Measurements from ENCODE around the gene KCNH1. TPM values are rescaled to one million over a fixed set of nuclear protein-coding genes. Genes with fewer than 3 reads are reported as not detected.

The KCNH1 gene
- total RNA-seq, 2 donors from 2014 or later, result 0.40 to 0.64 TPM

DNA sequence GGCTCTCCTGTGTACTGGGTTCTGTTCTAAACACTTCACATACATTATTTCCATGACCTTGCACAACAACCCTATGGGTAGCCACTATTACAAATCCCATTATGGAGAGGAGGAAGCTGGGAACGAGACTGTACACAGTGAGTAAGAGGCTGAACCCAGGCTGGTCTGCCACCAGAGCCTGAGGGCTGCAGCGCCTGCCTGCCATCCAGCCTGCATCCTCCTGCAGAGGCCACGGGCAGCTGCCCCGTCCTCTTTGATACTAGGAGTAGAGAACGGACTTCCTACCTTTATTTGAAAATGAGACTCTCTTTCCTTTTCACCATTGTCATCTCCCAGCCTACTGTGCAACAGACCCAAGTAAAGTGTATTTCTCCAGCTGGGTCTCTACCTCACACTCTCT lies 435.3 kb downstream of the KCNH1 start:
- H3K9me3 ChIP-seq, result no peaks in the 10 kb centered on the region
- no peaks in the 10 kb centered on the region for H3K4me1 ChIP-seq
- H3K27me3 ChIP-seq, result no peaks in the 10 kb centered on the region
- intact Hi-C loops (cut with DNase I), result no loop called here
- no peak overlapping the region for H3K9ac ChIP-seq (ENCODE audit: low read depth in 2 of 2, low read length in 2 of 2)
- H3K27ac ChIP-seq, result no peak overlapping the region
- TF ChIP-seq, protein P1, sequence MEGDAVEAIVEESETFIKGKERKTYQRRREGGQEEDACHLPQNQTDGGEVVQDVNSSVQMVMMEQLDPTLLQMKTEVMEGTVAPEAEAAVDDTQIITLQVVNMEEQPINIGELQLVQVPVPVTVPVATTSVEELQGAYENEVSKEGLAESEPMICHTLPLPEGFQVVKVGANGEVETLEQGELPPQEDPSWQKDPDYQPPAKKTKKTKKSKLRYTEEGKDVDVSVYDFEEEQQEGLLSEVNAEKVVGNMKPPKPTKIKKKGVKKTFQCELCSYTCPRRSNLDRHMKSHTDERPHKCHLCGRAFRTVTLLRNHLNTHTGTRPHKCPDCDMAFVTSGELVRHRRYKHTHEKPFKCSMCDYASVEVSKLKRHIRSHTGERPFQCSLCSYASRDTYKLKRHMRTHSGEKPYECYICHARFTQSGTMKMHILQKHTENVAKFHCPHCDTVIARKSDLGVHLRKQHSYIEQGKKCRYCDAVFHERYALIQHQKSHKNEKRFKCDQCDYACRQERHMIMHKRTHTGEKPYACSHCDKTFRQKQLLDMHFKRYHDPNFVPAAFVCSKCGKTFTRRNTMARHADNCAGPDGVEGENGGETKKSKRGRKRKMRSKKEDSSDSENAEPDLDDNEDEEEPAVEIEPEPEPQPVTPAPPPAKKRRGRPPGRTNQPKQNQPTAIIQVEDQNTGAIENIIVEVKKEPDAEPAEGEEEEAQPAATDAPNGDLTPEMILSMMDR (IDR thresholded peaks at IDR 0.05), result no peak
- H3K4me3 ChIP-seq, result no peak overlapping the region
- H3K36me3 ChIP-seq, result no peaks in the 10 kb centered on the region
- DNase-seq, result no peak

DNA sequence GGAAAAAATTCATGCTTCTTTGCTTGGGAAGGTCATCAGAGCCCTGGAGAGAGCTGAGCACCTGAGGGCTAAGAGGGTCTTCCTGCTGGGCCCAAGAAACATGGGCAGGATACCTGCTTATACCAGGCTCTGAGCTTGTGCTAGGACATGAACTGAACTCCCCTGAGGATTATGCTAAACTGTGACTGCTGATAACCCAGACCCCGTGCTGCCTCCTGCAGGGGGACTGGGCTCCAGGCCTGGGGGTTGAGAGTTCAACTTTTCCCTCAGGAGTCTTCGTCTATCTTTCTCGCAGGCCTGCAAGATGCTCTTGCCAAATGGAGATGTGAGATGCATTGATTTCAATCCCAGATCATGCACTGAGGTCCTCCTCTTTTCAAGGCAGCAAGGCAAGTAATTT lies 436.8 kb downstream of the KCNH1 start:
- Histone ChIP-seq H3K27me3 (no peaks in the 10 kb centered on the region), H3K9me3 (no peaks in the 10 kb centered on the region), H3K4me3 (no peak overlapping the region), H3K4me1 (no peaks in the 10 kb centered on the region), H3K27ac (no peak overlapping the region), H3K9ac (ENCODE audit: low read depth in 2 of 2, low read length in 2 of 2) (no peak overlapping the region), H3K36me3 (no peaks in the 10 kb centered on the region)
- intact Hi-C loops (cut with DNase I), result no loop called here
- DNase-seq, result no peak
- TF ChIP-seq, protein P1 (IDR thresholded peaks at IDR 0.05), result no peak

DNA sequence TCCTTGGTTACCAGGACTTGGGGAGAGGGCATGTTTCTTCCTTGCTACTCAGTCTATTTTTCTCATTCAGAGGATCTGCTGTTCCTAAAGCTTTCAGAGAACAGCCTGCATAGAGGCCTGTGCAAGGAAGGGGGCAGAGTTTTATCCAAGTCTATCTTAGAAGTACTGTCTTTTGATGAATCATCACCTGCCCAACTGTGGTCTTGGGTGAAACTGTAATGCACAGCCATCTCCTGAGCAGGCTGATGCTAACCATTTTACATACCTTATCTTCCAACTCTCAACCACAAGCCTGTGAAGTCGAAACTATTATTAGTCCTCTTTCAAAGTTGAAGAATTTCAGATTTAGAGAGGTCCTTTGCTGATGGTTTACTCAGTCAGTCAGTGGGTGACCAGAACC lies 437.2 kb downstream of the KCNH1 start:
- TF ChIP-seq, protein P1 (IDR thresholded peaks at IDR 0.05), result no peak
- H3K9me3 ChIP-seq, result no peaks in the 10 kb centered on the region
- DNase-seq, result no peak
- no peaks in the 10 kb centered on the region for H3K27me3 ChIP-seq
- no peak overlapping the region for H3K9ac ChIP-seq (ENCODE audit: low read depth in 2 of 2, low read length in 2 of 2)
- H3K27ac ChIP-seq, result no peak overlapping the region
- H3K4me1 ChIP-seq, result no peaks in the 10 kb centered on the region
- intact Hi-C loops (cut with DNase I), result no loop called here
- H3K36me3 ChIP-seq, result no peaks in the 10 kb centered on the region
- no peak overlapping the region for H3K4me3 ChIP-seq

DNA sequence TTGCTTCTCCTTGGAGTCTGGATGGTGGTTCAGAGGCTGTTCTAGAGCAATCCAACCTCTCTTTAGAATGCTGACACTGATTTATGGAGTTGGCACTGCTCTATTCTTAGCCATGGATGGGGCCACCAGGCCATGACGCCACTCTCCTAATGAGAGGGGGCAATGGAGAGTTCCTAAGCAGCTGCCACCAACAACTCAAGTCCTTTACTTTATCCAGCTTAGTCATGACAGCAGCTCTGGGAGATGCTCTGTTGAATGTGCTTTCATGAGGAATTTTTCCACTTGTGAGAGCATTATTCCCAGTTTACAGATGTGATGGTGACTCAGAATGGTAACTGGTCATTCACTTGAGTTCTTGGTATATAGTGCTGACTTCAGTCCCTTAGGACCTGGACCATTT lies 438.9 kb downstream of the KCNH1 start:
- H3K9me3 ChIP-seq, result no peaks in the 10 kb centered on the region
- TF ChIP-seq, protein P1 (IDR thresholded peaks at IDR 0.05), result no peak
- no peak for DNase-seq
- H3K27ac ChIP-seq, result no peak overlapping the region
- intact Hi-C loops (cut with DNase I), result no loop called here
- no peaks in the 10 kb centered on the region for H3K36me3 ChIP-seq
- no peaks in the 10 kb centered on the region for H3K27me3 ChIP-seq
- H3K4me3 ChIP-seq, result no peak overlapping the region
- no peak overlapping the region for H3K9ac ChIP-seq (ENCODE audit: low read depth in 2 of 2, low read length in 2 of 2)
- no peaks in the 10 kb centered on the region for H3K4me1 ChIP-seq

DNA sequence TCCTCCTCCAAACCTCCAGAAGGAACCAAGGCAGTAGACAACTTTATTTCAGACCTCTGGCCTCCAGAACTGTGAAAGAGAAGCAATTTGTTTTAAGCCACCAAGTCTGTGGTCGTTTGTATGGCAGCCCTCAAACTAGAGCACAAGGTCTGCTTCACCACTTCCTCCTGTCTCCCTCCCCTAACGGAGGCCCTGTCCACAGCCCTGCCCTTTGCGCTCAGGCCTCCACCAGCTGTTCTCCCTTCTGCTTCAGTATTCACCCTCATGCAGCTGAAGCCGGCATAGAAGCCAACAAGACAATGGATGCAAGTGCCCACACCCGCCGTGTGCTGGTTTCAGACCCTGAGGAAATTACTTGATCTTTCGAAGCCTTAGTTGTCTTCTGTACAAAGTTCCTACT lies 441.2 kb downstream of the KCNH1 start:
- Histone ChIP-seq H3K27ac (no peak overlapping the region), H3K4me3 (no peak overlapping the region), H3K4me1 (no peaks in the 10 kb centered on the region), H3K27me3 (no peaks in the 10 kb centered on the region), H3K36me3 (no peaks in the 10 kb centered on the region), H3K9me3 (no peaks in the 10 kb centered on the region), H3K9ac (ENCODE audit: low read depth in 2 of 2, low read length in 2 of 2) (no peak overlapping the region)
- TF ChIP-seq, protein P1 (IDR thresholded peaks at IDR 0.05), result no peak
- intact Hi-C loops (cut with DNase I), result no loop called here
- no peak for DNase-seq
